Measurements from ENCODE around the gene NOTCH4. TPM values are rescaled to one million over a fixed set of nuclear protein-coding genes. Genes with fewer than 3 reads are reported as not detected.

Gene NOTCH4
- total and polyA plus RNA-seq, 3 donors from 2014 or later = 12.4 to 26.9 (median 15.2) TPM

- intact Hi-C loops (cut with DNase I; ENCODE audit: low total_unique reads) = no loop called here
- Histone ChIP-seq H3K27ac (peak within 1 kb of the TSS; percentile 94 to 99), H3K9me3 (no peaks in the 10 kb centered on the region), H3K4me3 (peak within 1 kb of the TSS; percentile 87 to 92), H3K27me3 (no peaks in the 10 kb centered on the region), H3K36me3 (ENCODE audit: low read depth, missing control alignments) (no peaks in the 10 kb centered on the region), H3K4me1 (peaks cover 35% of the 10 kb centered on the region)
- peak; percentile 98 for DNase-seq
- 1% methylated on average over 26 to 27 of the region's 27 CpGs for WGBS, 2 donors
- no peak for TF ChIP-seq CTCF (IDR thresholded peaks at IDR 0.05)
- peak; percentile 56 for TF ChIP-seq POLR2A (IDR thresholded peaks at IDR 0.05)
Measured at GRCh38 chr6:32175711-32176475, 48.0 kb downstream of the NOTCH4 start, which contains the start of gene AGPAT1. AGPAT1 (minus strand) TSS chr6:32176084; CDS start chr6:32171496, 4,588 bp downstream.

GRCh38 chr6:32175322-32175710 is 48.6 kb downstream of the NOTCH4 start:
- 0 to 8% methylated on average over 2 of the region's 2 CpGs for WGBS, 2 donors
- intact Hi-C loops (cut with DNase I; ENCODE audit: low total_unique reads) = no loop called here
- TF ChIP-seq POLR2A (IDR thresholded peaks at IDR 0.05) (no peak), CTCF (IDR thresholded peaks at IDR 0.05) (no peak)

DNA sequence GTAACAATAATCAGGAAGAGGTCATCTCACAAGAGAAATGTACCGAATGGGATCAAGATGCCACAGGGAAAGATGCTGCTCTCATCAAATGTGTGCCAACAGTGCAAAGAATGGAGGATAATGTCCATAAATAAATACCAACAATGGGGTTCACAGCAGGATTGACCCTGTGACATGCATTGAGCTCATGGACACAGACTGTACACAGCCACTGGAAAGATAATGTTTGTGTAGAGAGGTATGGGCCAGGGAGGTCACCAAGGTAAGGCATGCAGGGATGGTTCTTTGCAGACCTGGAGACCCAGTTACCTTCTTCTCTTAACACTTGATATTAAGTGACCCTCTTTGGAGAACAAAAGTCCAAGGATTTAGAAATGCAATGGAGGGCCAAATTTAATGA is 49.5 kb downstream of the NOTCH4 start:
- Histone ChIP-seq H3K27me3 (no peaks in the 10 kb centered on the region), H3K9me3 (no peaks in the 10 kb centered on the region), H3K27ac (no peak overlapping the region), H3K4me3 (no peak overlapping the region), H3K4me1 (peaks cover 33% of the 10 kb centered on the region), H3K36me3 (ENCODE audit: low read depth, missing control alignments) (no peaks in the 10 kb centered on the region)
- 80 to 88% methylated on average over 1 of the region's 1 CpG for WGBS, 2 donors
- DNase-seq = no peak
- no peak for TF ChIP-seq CTCF (IDR thresholded peaks at IDR 0.05)
- TF ChIP-seq POLR2A (IDR thresholded peaks at IDR 0.05) = no peak
- intact Hi-C loops (cut with DNase I; ENCODE audit: low total_unique reads) = no loop called here

More at GRCh38 chr6:32175322-32175710, 48.6 kb downstream of the NOTCH4 start:
- H3K36me3 ChIP-seq (ENCODE audit: low read depth, missing control alignments) = no peaks in the 10 kb centered on the region
- no peaks in the 10 kb centered on the region for H3K27me3 ChIP-seq
- peak overlapping the region; percentile 94 to 99 for H3K27ac ChIP-seq
- no peaks in the 10 kb centered on the region for H3K9me3 ChIP-seq
- H3K4me3 ChIP-seq = peak overlapping the region; percentile 87 to 92
- H3K4me1 ChIP-seq = peaks cover 35% of the 10 kb centered on the region
- DNase-seq = no peak

DNA sequence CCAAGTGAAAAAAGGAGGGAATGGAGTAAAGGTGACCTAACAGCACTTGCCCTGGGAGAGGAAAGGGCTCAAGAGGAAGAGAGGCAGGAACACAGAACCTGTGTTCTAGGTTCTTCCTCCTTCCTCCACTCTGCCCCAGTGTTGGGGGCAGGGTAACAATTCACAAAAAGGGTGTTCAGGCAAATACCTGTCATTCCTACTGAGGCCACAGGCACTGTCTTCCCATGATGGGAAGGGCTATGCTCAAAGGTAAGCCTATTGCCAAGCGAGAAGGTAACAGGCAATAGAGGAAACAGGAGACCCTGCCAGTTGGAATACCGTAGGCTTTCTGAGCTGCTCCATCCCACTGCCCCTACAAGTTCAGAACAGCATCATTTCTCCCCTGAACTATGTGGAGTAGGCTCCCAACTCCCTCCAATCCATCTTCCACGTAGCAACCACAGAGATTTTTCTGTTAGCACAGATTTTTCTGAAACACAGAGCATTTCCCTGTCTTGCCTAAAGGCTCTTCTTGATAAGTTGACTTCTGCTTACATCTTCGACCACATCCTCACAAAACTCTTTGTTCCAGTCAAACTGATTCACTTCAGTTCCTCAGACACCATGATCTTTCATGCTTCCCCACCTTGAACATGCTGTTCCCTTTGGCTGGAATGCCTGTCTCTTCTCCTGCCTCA is 50.7 kb downstream of the NOTCH4 start:
- H3K4me3 ChIP-seq = no peak overlapping the region
- 78 to 81% methylated on average over 4 of the region's 4 CpGs for WGBS, 2 donors
- H3K9me3 ChIP-seq = no peaks in the 10 kb centered on the region
- TF ChIP-seq POLR2A (IDR thresholded peaks at IDR 0.05) (no peak), CTCF (IDR thresholded peaks at IDR 0.05) (no peak)
- intact Hi-C loops (cut with DNase I; ENCODE audit: low total_unique reads) = no loop called here
- peaks cover 33% of the 10 kb centered on the region for H3K4me1 ChIP-seq
- DNase-seq = no peak
- no peaks in the 10 kb centered on the region for H3K36me3 ChIP-seq (ENCODE audit: low read depth, missing control alignments)
- H3K27me3 ChIP-seq = no peaks in the 10 kb centered on the region
- H3K27ac ChIP-seq = no peak overlapping the region

Measured in testis (tissue), 3 donors.